Ishikawa (cell line): ENCODE data around the gene RASSF5.

Experiments used
- CEBPB ChIP-seq: IDR thresholded peaks from 2 replicates; pipeline ENCODE4 v1.6.1; 2012
- CREB1 ChIP-seq: IDR thresholded peaks from 2 replicates; pipeline ENCODE4 v1.6.1; 2012; ENCODE audit warnings: low read depth
- EGR1 ChIP-seq: IDR thresholded peaks from 2 replicates; pipeline ENCODE4 v1.6.1; 2012
- EP300 ChIP-seq: IDR thresholded peaks from 2 replicates; pipeline ENCODE4 v1.6.1; 2012; ENCODE audit warnings: borderline replicate concordance
- FOXM1 ChIP-seq: IDR thresholded peaks from 2 replicates; pipeline ENCODE4 v1.6.1; 2012; ENCODE audit warnings: low read depth, borderline replicate concordance
- NFIC ChIP-seq: IDR thresholded peaks from 2 replicates; pipeline ENCODE4 v1.6.1; 2012
- RAD21 ChIP-seq: IDR thresholded peaks from 2 replicates; pipeline ENCODE4 v1.6.1; 2012; ENCODE audit warnings: low read depth
- TAF1 ChIP-seq: IDR thresholded peaks from 2 replicates; pipeline ENCODE4 v1.6.1; 2012; ENCODE audit warnings: low read depth, mild to moderate bottlenecking
- TCF12 ChIP-seq: IDR thresholded peaks from 2 replicates; pipeline ENCODE4 v1.6.1; 2012; ENCODE audit warnings: low read depth
- TEAD4 ChIP-seq: IDR thresholded peaks from 2 replicates; pipeline ENCODE4 v1.6.1; 2012
- USF1 ChIP-seq: IDR thresholded peaks from 2 replicates; pipeline ENCODE4 v1.6.1; 2012
- YY1 ChIP-seq: IDR thresholded peaks from 2 replicates; pipeline ENCODE4 v1.6.1; 2012; ENCODE audit warnings: low read depth
- ZBTB7A ChIP-seq: IDR thresholded peaks from 2 replicates; pipeline ENCODE4 v1.6.1; 2012; ENCODE audit warnings: low read depth
- TF ChIP-seq, protein P1 (sequence below): IDR thresholded peaks from 2 replicates; pipeline ENCODE4 v1.6.1; 2012; ENCODE audit warnings: low read depth, mild to moderate bottlenecking
- TF ChIP-seq, protein P2 (sequence below): IDR thresholded peaks from 2 replicates; pipeline ENCODE4 v1.6.1; 2012

RASSF5 gene

GRCh38 chr1:206534552-206534951 is 27.2 kb downstream of the RASSF5 start:
- TF ChIP-seq, protein P1, sequence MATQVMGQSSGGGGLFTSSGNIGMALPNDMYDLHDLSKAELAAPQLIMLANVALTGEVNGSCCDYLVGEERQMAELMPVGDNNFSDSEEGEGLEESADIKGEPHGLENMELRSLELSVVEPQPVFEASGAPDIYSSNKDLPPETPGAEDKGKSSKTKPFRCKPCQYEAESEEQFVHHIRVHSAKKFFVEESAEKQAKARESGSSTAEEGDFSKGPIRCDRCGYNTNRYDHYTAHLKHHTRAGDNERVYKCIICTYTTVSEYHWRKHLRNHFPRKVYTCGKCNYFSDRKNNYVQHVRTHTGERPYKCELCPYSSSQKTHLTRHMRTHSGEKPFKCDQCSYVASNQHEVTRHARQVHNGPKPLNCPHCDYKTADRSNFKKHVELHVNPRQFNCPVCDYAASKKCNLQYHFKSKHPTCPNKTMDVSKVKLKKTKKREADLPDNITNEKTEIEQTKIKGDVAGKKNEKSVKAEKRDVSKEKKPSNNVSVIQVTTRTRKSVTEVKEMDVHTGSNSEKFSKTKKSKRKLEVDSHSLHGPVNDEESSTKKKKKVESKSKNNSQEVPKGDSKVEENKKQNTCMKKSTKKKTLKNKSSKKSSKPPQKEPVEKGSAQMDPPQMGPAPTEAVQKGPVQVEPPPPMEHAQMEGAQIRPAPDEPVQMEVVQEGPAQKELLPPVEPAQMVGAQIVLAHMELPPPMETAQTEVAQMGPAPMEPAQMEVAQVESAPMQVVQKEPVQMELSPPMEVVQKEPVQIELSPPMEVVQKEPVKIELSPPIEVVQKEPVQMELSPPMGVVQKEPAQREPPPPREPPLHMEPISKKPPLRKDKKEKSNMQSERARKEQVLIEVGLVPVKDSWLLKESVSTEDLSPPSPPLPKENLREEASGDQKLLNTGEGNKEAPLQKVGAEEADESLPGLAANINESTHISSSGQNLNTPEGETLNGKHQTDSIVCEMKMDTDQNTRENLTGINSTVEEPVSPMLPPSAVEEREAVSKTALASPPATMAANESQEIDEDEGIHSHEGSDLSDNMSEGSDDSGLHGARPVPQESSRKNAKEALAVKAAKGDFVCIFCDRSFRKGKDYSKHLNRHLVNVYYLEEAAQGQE: no peak
- TF ChIP-seq ZBTB7A: no peak
- TF ChIP-seq RAD21: no peak
- TF ChIP-seq USF1: no peak
- no peak for TF ChIP-seq EGR1
- TF ChIP-seq TEAD4: no peak
- TF ChIP-seq, protein P2, sequence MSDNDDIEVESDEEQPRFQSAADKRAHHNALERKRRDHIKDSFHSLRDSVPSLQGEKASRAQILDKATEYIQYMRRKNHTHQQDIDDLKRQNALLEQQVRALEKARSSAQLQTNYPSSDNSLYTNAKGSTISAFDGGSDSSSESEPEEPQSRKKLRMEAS: no peak
- no peak for TF ChIP-seq NFIC
- TF ChIP-seq EP300: no peak
- no peak for TF ChIP-seq YY1
- TF ChIP-seq CEBPB: no peak
- no peak for TF ChIP-seq TAF1
- no peak for TF ChIP-seq TCF12
- TF ChIP-seq FOXM1: no peak
- no peak for TF ChIP-seq CREB1

DNA sequence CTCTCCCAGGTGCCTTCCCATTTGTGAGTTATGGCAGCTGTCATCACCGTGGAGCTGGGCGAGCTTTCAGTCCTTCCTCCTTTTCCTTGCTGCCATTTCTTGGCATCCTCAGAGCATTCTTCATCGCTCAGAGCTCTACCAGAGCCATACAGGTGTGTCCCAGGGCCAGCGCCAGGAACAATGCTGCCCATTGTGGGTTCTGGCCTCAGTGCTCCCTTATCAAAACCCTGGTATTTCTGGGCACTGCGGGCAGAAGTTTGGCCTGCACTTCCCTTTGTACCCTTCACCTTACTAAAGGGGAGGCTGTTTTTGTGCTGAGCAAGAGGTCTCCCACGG is 28.5 kb downstream of the RASSF5 start:
- TF ChIP-seq EGR1: no peak
- no peak for TF ChIP-seq CREB1
- TF ChIP-seq TEAD4: no peak
- no peak for TF ChIP-seq YY1
- TF ChIP-seq, protein P2: no peak
- no peak for TF ChIP-seq TAF1
- no peak for TF ChIP-seq EP300
- TF ChIP-seq, protein P1: no peak
- no peak for TF ChIP-seq NFIC
- TF ChIP-seq TCF12: no peak
- TF ChIP-seq ZBTB7A: no peak
- TF ChIP-seq RAD21: no peak
- TF ChIP-seq USF1: no peak
- no peak for TF ChIP-seq FOXM1

DNA sequence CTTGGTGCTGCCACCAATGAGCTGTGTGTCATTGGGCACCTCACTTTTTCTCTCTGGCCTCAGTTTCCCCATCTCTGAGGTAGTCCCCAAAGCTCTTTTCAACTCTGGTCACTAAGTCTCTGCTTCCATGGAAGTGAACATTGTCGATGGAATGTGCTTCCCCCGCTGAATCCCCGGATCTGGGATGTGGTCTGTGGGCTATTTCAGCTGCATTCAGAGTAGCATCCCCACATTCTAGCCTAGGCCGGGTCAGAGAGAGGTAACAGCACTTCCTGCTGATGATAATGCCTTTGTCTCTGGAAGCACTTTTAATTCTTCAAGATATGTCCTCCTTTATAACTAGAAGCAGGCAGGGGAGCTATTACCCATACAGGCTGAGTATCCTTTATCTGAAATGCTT is 29.8 kb downstream of the RASSF5 start:
- TF ChIP-seq CREB1: no peak
- TF ChIP-seq NFIC: no peak
- TF ChIP-seq EP300: no peak

- TF ChIP-seq EGR1 (no peak), CEBPB (no peak), CREB1 (no peak), USF1 (no peak), EP300 (no peak), TEAD4 (no peak), TAF1 (no peak), TCF12 (no peak)
- TF ChIP-seq, protein P2: no peak
- TF ChIP-seq, protein P1: no peak
These were observed 30.9 kb downstream of the RASSF5 start for GRCh38 chr1:206538086-206538770.
